ENCODE data around the gene EFCAB6.

The EFCAB6 gene

DNA sequence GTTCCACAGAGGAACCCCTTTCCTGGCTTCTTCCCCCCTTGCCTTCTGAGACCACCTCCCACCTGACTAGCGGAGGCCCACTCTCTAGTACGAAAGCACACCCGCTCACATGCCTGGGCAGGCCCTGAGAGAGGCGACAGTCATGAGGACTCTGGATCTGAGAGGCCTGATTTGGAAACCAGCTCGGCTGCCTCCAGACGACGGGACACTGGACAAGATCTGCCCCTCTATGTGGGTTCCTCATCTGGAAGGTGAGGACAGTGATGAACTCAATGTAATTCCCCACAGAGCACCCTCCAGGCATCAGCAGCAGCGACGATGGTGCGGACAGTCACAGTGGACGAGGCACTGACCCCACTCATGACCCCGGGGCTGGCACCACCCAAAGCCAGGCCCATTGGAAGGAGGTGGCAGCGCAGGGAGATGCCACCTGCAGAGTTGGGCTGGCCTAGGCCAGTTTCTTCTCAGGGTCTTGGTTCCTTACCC, 42.7 kb upstream of the EFCAB6 start:
- Histone ChIP-seq H3K4me1 (ENCODE audit: insufficient read depth, low read length, severe bottlenecking) (no peaks in the 10 kb centered on the region), H3K9me2 (ENCODE audit: low read depth, low read length) (no peaks in the 10 kb centered on the region), H3K36me3 (ENCODE audit: insufficient read depth, low read length) (no peaks in the 10 kb centered on the region), H3K9me3 (ENCODE audit: low read length) (no peaks in the 10 kb centered on the region), H3K4me2 (ENCODE audit: low read length) (no peak overlapping the region), H3K9ac (ENCODE audit: low read length) (no peak overlapping the region), H3F3A (ENCODE audit: insufficient read depth, low read length) (no peaks in the 10 kb centered on the region), H3K27me3 (ENCODE audit: insufficient read depth, low read length) (no peaks in the 10 kb centered on the region; the same call in 1 of the 2 replicates), H3K27ac (ENCODE audit: low read depth, low read length, poor library complexity, severe bottlenecking) (no peak overlapping the region), H2AFZ (ENCODE audit: low read length) (no peak overlapping the region), H3K79me2 (ENCODE audit: insufficient read depth, low read length) (no peaks in the 10 kb centered on the region), H4K20me1 (ENCODE audit: insufficient read depth, low read length) (no peaks in the 10 kb centered on the region), H3K4me3 (ENCODE audit: low read depth, low read length, poor library complexity, severe bottlenecking) (no peak overlapping the region)
- TF ChIP-seq, protein P1, sequence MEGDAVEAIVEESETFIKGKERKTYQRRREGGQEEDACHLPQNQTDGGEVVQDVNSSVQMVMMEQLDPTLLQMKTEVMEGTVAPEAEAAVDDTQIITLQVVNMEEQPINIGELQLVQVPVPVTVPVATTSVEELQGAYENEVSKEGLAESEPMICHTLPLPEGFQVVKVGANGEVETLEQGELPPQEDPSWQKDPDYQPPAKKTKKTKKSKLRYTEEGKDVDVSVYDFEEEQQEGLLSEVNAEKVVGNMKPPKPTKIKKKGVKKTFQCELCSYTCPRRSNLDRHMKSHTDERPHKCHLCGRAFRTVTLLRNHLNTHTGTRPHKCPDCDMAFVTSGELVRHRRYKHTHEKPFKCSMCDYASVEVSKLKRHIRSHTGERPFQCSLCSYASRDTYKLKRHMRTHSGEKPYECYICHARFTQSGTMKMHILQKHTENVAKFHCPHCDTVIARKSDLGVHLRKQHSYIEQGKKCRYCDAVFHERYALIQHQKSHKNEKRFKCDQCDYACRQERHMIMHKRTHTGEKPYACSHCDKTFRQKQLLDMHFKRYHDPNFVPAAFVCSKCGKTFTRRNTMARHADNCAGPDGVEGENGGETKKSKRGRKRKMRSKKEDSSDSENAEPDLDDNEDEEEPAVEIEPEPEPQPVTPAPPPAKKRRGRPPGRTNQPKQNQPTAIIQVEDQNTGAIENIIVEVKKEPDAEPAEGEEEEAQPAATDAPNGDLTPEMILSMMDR (IDR thresholded peaks at IDR 0.05; ENCODE audit: low read length), result no peak
- no peak for TF ChIP-seq EZH2 (IDR thresholded peaks at IDR 0.05; ENCODE audit: borderline replicate concordance, low read length)

DNA sequence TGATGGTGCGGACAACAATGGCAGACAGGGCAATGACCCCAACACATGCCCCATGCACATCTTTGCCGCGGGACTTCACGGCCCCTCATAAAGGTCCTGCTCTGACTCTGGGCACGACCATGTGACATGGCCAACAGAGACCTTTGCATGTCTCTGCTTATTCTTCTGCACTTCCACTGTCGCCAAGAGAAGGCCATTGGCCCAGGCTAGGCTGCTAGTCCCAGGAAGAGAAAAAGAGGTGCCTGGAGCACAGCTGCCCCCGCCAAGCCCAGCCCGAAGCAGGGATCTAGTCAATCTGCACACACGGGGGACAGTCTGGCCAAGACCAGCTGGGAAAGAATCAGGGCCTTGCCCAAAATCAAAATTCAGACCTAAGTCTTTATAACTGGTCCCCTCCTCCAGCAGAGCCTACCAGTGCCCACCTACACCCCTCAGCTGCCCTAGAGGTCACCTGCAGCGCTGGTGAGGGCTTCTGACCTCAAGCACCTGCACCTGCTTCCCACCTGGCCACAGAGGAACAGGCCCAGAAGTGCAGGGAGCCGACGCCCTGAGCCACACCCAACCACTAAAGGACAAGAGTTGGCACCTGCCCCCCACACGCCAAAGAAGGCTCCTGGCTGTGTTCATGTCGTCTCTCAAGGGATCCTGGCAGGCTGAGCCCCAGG, 42.1 kb upstream of the EFCAB6 start:
- Histone ChIP-seq H2AFZ (ENCODE audit: low read length) (no peak overlapping the region), H3K4me2 (ENCODE audit: low read length) (no peak overlapping the region), H3K79me2 (ENCODE audit: insufficient read depth, low read length) (no peaks in the 10 kb centered on the region), H4K20me1 (ENCODE audit: insufficient read depth, low read length) (no peaks in the 10 kb centered on the region), H3K9me3 (ENCODE audit: low read length) (no peaks in the 10 kb centered on the region), H3K36me3 (ENCODE audit: insufficient read depth, low read length) (no peaks in the 10 kb centered on the region), H3K4me3 (ENCODE audit: low read depth, low read length, poor library complexity, severe bottlenecking) (no peak overlapping the region), H3K4me1 (ENCODE audit: insufficient read depth, low read length, severe bottlenecking) (no peaks in the 10 kb centered on the region), H3K9me2 (ENCODE audit: low read depth, low read length) (no peaks in the 10 kb centered on the region), H3K27me3 (ENCODE audit: insufficient read depth, low read length) (no peaks in the 10 kb centered on the region; the same call in 1 of the 2 replicates), H3K27ac (ENCODE audit: low read depth, low read length, poor library complexity, severe bottlenecking) (no peak overlapping the region), H3K9ac (ENCODE audit: low read length) (no peak overlapping the region), H3F3A (ENCODE audit: insufficient read depth, low read length) (no peaks in the 10 kb centered on the region)
- no peak for TF ChIP-seq EZH2 (IDR thresholded peaks at IDR 0.05; ENCODE audit: borderline replicate concordance, low read length)

DNA sequence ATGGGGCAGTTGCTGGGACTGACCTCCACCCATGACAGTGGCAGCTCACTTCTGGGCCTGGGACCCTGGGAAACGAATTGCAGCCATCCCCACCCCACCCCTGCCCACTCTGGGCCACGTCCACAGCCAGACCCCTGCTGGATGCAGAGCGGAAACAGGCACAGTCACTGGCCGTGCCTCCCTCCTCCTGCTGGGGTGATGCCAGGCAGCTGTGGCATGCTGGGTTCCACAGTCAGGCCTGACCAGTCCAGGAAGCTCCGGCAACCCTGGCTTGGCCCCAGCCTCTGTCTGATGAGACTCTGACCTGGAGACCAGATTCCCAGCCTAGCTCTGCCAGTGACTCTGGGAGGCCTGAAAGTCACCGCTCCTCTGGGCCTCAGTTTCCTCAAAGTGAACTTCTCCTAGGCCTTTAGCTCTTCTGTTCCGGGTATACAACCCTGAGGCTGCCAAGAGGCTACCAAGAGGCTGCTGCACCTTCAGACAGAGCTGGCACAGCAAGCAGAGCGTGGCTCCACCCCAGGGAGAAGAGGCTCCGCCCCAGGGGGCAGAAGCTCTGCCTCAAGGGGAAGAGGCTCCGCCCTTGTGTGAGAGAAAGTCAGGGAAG, 41.3 kb upstream of the EFCAB6 start:
- Histone ChIP-seq H3K9me3 (ENCODE audit: low read length) (no peaks in the 10 kb centered on the region), H3K4me1 (ENCODE audit: insufficient read depth, low read length, severe bottlenecking) (no peaks in the 10 kb centered on the region), H2AFZ (ENCODE audit: low read length) (no peak overlapping the region), H3K36me3 (ENCODE audit: insufficient read depth, low read length) (no peaks in the 10 kb centered on the region), H3K9me2 (ENCODE audit: low read depth, low read length) (no peaks in the 10 kb centered on the region), H3K27me3 (ENCODE audit: insufficient read depth, low read length) (no peaks in the 10 kb centered on the region; the same call in 1 of the 2 replicates), H3K79me2 (ENCODE audit: insufficient read depth, low read length) (no peaks in the 10 kb centered on the region), H4K20me1 (ENCODE audit: insufficient read depth, low read length) (no peaks in the 10 kb centered on the region), H3K27ac (ENCODE audit: low read depth, low read length, poor library complexity, severe bottlenecking) (no peak overlapping the region), H3K9ac (ENCODE audit: low read length) (no peak overlapping the region), H3K4me2 (ENCODE audit: low read length) (no peak overlapping the region), H3F3A (ENCODE audit: insufficient read depth, low read length) (no peaks in the 10 kb centered on the region), H3K4me3 (ENCODE audit: low read depth, low read length, poor library complexity, severe bottlenecking) (no peak overlapping the region)
- TF ChIP-seq EZH2 (IDR thresholded peaks at IDR 0.05; ENCODE audit: borderline replicate concordance, low read length), result no peak
- TF ChIP-seq, protein P1 (IDR thresholded peaks at IDR 0.05; ENCODE audit: low read length), result no peak
